ENCODE data around the gene TMTC4. TPM values are rescaled to one million over a fixed set of nuclear protein-coding genes. Genes with fewer than 3 reads are reported as not detected.
A peak's percentile ranks its signal among the peaks of the same experiment; 100 is the strongest.

Gene TMTC4
- total and polyA plus RNA-seq, 2 donors from 2014 or later = 10.5 to 15.1 TPM

GRCh38 chr13:100602493-100603111 lies 72.0 kb downstream of the TMTC4 start:
- Histone ChIP-seq H3K27me3 (ENCODE audit: control insufficient read depth, insufficient read depth, low read length) (no peaks in the 10 kb centered on the region), H3K27ac (ENCODE audit: low read depth in 2 of 2, low read length in 2 of 2) (no peak overlapping the region), H3K9ac (ENCODE audit: low read length in 3 of 3) (no peak overlapping the region), H3K36me3 (ENCODE audit: control insufficient read depth in 2 of 3, insufficient read depth in 3 of 3, low read length in 3 of 3) (peaks cover 0 to 4% (median 2%) of the 10 kb centered on the region in 3 donors), H3K4me1 (ENCODE audit: control insufficient read depth in 2 of 3, insufficient read depth in 2 of 3, low read depth in 1 of 3, low read length in 3 of 3) (no peaks in the 10 kb centered on the region), H3K9me3 (ENCODE audit: control insufficient read depth in 2 of 3, insufficient read depth in 1 of 3, low read length in 3 of 3) (no peaks in the 10 kb centered on the region), H3K4me3 (ENCODE audit: low read length in 3 of 3) (no peak overlapping the region)
- TF ChIP-seq CTCF (IDR thresholded peaks at IDR 0.05; ENCODE audit: borderline replicate concordance, extremely low read depth, insufficient read depth) = no peak
- FAIRE-seq (no peak), DNase-seq (peak in 2 of 5 donors; percentile 51 to 76)
- intact Hi-C loops (cut with DNase I) = no loop called here

GRCh38 chr13:100601716-100602115 lies 72.9 kb downstream of the TMTC4 start:
- no peak overlapping the region for H3K4me3 ChIP-seq (ENCODE audit: low read length in 3 of 3)
- no peaks in the 10 kb centered on the region for H3K4me1 ChIP-seq (ENCODE audit: control insufficient read depth in 2 of 3, insufficient read depth in 2 of 3, low read depth in 1 of 3, low read length in 3 of 3)
- H3K36me3 ChIP-seq (ENCODE audit: control insufficient read depth in 2 of 3, insufficient read depth in 3 of 3, low read length in 3 of 3) = peaks cover 0 to 3% (median 2%) of the 10 kb centered on the region in 3 donors
- no peak overlapping the region for H3K9ac ChIP-seq (ENCODE audit: low read length in 3 of 3)
- no peak overlapping the region for H3K27ac ChIP-seq (ENCODE audit: low read depth in 2 of 2, low read length in 2 of 2)
- H3K27me3 ChIP-seq (ENCODE audit: control insufficient read depth, insufficient read depth, low read length) = no peaks in the 10 kb centered on the region
- FAIRE-seq (no peak), DNase-seq (no peak)
- no peaks in the 10 kb centered on the region for H3K9me3 ChIP-seq (ENCODE audit: control insufficient read depth in 2 of 3, insufficient read depth in 1 of 3, low read length in 3 of 3)
- intact Hi-C loops (cut with DNase I) = no loop called here
- no peak for TF ChIP-seq CTCF (IDR thresholded peaks at IDR 0.05; ENCODE audit: borderline replicate concordance, extremely low read depth, insufficient read depth)

GRCh38 chr13:100600915-100601314 lies 73.7 kb downstream of the TMTC4 start:
- H3K4me3 ChIP-seq (ENCODE audit: low read length in 3 of 3) = no peak overlapping the region
- TF ChIP-seq CTCF (IDR thresholded peaks at IDR 0.05; ENCODE audit: borderline replicate concordance, extremely low read depth, insufficient read depth) = no peak
- H3K9ac ChIP-seq (ENCODE audit: low read length in 3 of 3) = no peak overlapping the region
- H3K9me3 ChIP-seq (ENCODE audit: control insufficient read depth in 2 of 3, insufficient read depth in 1 of 3, low read length in 3 of 3) = no peaks in the 10 kb centered on the region
- FAIRE-seq (no peak), DNase-seq (no peak)
- H3K36me3 ChIP-seq (ENCODE audit: control insufficient read depth in 2 of 3, insufficient read depth in 3 of 3, low read length in 3 of 3) = peaks cover 0 to 2% (median 0%) of the 10 kb centered on the region in 3 donors
- H3K4me1 ChIP-seq (ENCODE audit: control insufficient read depth in 2 of 3, insufficient read depth in 2 of 3, low read depth in 1 of 3, low read length in 3 of 3) = no peaks in the 10 kb centered on the region
- intact Hi-C loops (cut with DNase I) = no loop called here
- H3K27ac ChIP-seq (ENCODE audit: low read depth in 2 of 2, low read length in 2 of 2) = no peak overlapping the region
- no peaks in the 10 kb centered on the region for H3K27me3 ChIP-seq (ENCODE audit: control insufficient read depth, insufficient read depth, low read length)

GRCh38 chr13:100600461-100600860 lies 74.1 kb downstream of the TMTC4 start:
- Histone ChIP-seq H3K9ac (ENCODE audit: low read length in 3 of 3) (no peak overlapping the region), H3K36me3 (ENCODE audit: control insufficient read depth in 2 of 3, insufficient read depth in 3 of 3, low read length in 3 of 3) (peaks cover 0 to 2% (median 0%) of the 10 kb centered on the region in 3 donors), H3K9me3 (ENCODE audit: control insufficient read depth in 2 of 3, insufficient read depth in 1 of 3, low read length in 3 of 3) (no peaks in the 10 kb centered on the region), H3K27me3 (ENCODE audit: control insufficient read depth, insufficient read depth, low read length) (no peaks in the 10 kb centered on the region), H3K27ac (ENCODE audit: low read depth in 2 of 2, low read length in 2 of 2) (no peak overlapping the region), H3K4me3 (ENCODE audit: low read length in 3 of 3) (no peak overlapping the region), H3K4me1 (ENCODE audit: control insufficient read depth in 2 of 3, insufficient read depth in 2 of 3, low read depth in 1 of 3, low read length in 3 of 3) (no peaks in the 10 kb centered on the region)
- DNase-seq = no peak
- TF ChIP-seq CTCF (IDR thresholded peaks at IDR 0.05; ENCODE audit: borderline replicate concordance, extremely low read depth, insufficient read depth) = no peak
- intact Hi-C loops (cut with DNase I) = no loop called here
- no peak for FAIRE-seq
